ENCODE results near the gene MAP3K14. TPM values are rescaled to one million over a fixed set of nuclear protein-coding genes. Genes with fewer than 3 reads are reported as not detected.
A peak's percentile ranks its signal among the peaks of the same experiment; 100 is the strongest.

Gene MAP3K14
- total RNA-seq, 1 donor from 2014 or later = 0.79 TPM

DNA sequence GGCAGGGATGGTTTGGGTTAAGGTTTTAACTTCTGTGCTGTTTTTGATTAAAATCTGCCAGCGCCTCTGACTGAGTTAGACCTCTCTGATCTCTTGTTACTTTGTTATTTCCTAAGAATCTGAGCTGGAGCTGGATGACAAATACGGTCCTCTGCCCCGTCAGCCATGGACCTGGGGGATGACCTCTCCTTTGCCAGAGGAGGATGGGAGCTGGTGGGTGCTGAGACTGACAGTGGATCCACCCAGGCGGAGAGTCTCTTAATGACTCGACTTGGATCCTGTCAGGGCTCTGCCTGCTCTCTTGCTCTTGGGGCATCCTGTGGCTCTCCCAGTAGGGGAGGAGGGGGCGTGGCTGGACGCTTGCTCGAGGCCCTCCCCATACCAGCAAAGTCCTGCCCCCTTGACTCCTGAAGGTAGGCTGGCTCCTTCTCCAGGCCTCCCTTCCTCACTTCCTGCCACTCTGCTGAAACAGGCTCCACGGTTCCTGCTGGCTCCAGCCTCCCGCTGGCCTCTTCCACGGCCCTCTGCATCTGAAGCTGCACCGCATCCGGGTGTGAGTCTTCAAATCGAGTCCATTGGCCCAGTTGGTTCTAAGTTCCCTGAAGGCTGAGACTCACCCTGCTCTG, 24.8 kb upstream of the MAP3K14 start:
- TF ChIP-seq, protein P1, sequence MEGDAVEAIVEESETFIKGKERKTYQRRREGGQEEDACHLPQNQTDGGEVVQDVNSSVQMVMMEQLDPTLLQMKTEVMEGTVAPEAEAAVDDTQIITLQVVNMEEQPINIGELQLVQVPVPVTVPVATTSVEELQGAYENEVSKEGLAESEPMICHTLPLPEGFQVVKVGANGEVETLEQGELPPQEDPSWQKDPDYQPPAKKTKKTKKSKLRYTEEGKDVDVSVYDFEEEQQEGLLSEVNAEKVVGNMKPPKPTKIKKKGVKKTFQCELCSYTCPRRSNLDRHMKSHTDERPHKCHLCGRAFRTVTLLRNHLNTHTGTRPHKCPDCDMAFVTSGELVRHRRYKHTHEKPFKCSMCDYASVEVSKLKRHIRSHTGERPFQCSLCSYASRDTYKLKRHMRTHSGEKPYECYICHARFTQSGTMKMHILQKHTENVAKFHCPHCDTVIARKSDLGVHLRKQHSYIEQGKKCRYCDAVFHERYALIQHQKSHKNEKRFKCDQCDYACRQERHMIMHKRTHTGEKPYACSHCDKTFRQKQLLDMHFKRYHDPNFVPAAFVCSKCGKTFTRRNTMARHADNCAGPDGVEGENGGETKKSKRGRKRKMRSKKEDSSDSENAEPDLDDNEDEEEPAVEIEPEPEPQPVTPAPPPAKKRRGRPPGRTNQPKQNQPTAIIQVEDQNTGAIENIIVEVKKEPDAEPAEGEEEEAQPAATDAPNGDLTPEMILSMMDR (IDR thresholded peaks at IDR 0.05; ENCODE audit: insufficient read depth, low read length, severe bottlenecking) = no peak
- Histone ChIP-seq H3K4me3 (ENCODE audit: low read depth, low read length) (no peak overlapping the region), H3K27me3 (ENCODE audit: control insufficient read depth, insufficient read depth, low read length) (no peaks in the 10 kb centered on the region), H3K36me3 (ENCODE audit: control insufficient read depth, insufficient read depth, low read length) (no peaks in the 10 kb centered on the region)
- FAIRE-seq = no peak
- peak; percentile 78 for DNase-seq (ENCODE audit: low read depth)

GRCh38 chr17:45339646-45340605, 23.1 kb upstream of the MAP3K14 start:
- no peak for DNase-seq (ENCODE audit: low read depth)

GRCh38 chr17:45338996-45339535, 22.2 kb upstream of the MAP3K14 start:
- TF ChIP-seq, protein P1 (IDR thresholded peaks at IDR 0.05; ENCODE audit: insufficient read depth, low read length, severe bottlenecking) = no peak
- DNase-seq (ENCODE audit: low read depth) = no peak
- H3K4me3 ChIP-seq (ENCODE audit: low read depth, low read length) = no peak overlapping the region
- H3K27me3 ChIP-seq (ENCODE audit: control insufficient read depth, insufficient read depth, low read length) = no peaks in the 10 kb centered on the region
- no peak for FAIRE-seq
- H3K36me3 ChIP-seq (ENCODE audit: control insufficient read depth, insufficient read depth, low read length) = no peaks in the 10 kb centered on the region

More at GRCh38 chr17:45339646-45340605, 23.1 kb upstream of the MAP3K14 start:
- Histone ChIP-seq H3K4me3 (ENCODE audit: low read depth, low read length) (no peak overlapping the region), H3K27me3 (ENCODE audit: control insufficient read depth, insufficient read depth, low read length) (no peaks in the 10 kb centered on the region), H3K36me3 (ENCODE audit: control insufficient read depth, insufficient read depth, low read length) (no peaks in the 10 kb centered on the region)
- FAIRE-seq = no peak
- TF ChIP-seq, protein P1 (IDR thresholded peaks at IDR 0.05; ENCODE audit: insufficient read depth, low read length, severe bottlenecking) = no peak

GRCh38 chr17:45338023-45338781, 21.4 kb upstream of the MAP3K14 start:
- DNase-seq (ENCODE audit: low read depth) (no peak), FAIRE-seq (no peak)
- Histone ChIP-seq H3K27me3 (ENCODE audit: control insufficient read depth, insufficient read depth, low read length) (no peaks in the 10 kb centered on the region), H3K4me3 (ENCODE audit: low read depth, low read length) (no peak overlapping the region), H3K36me3 (ENCODE audit: control insufficient read depth, insufficient read depth, low read length) (no peaks in the 10 kb centered on the region)
- TF ChIP-seq, protein P1 (IDR thresholded peaks at IDR 0.05; ENCODE audit: insufficient read depth, low read length, severe bottlenecking) = no peak

GRCh38 chr17:45336390-45337182, 19.8 kb upstream of the MAP3K14 start:
- no peak for DNase-seq (ENCODE audit: low read depth)
- peak; percentile 18 for FAIRE-seq
- Histone ChIP-seq H3K27me3 (ENCODE audit: control insufficient read depth, insufficient read depth, low read length) (no peaks in the 10 kb centered on the region), H3K36me3 (ENCODE audit: control insufficient read depth, insufficient read depth, low read length) (no peaks in the 10 kb centered on the region), H3K4me3 (ENCODE audit: low read depth, low read length) (no peak overlapping the region)
- TF ChIP-seq, protein P1 (IDR thresholded peaks at IDR 0.05; ENCODE audit: insufficient read depth, low read length, severe bottlenecking) = no peak
